Prostate gland (tissue), 2 donors: ENCODE measurements around the gene CACNG6.

Experiments
- CTCF ChIP-seq, 4 experiments: fragments of 200-600 bp in 2 of 4; fragments of 450-650 bp in 2 of 4; sonication (generic) in 2 of 4; IDR thresholded peaks; 1 replicate in 3 of 4; 2 replicates in 1 of 4; pipeline ENCODE4 v1.5.1; 2016 to 2019; ENCODE audit warnings: antibody characterized with exemption in 4 of 4, mild to moderate bottlenecking in 2 of 4, moderate library complexity in 2 of 4
- POLR2A ChIP-seq: fragments of 450-650 bp; IDR thresholded peaks from one replicate; pipeline ENCODE4 v1.6.1; 2016; ENCODE audit warnings: antibody characterized with exemption, mild to moderate bottlenecking
- POLR2AphosphoS5 ChIP-seq: sonication (generic); formaldehyde crosslinking; IDR thresholded peaks from one replicate; pipeline ENCODE4 v1.6.1; 2017; ENCODE audit warnings: antibody characterized with exemption

- TF ChIP-seq CTCF (IDR thresholded peaks at IDR 0.05) (no peak), POLR2AphosphoS5 (no peak), POLR2A (no peak)
These were observed 29.9 kb downstream of the CACNG6 start for GRCh38 chr19:54021363-54021762.
